Astrocyte of the cerebellum (primary cell): ENCODE data around the gene INPP5F.

Experiments used
- DNase-seq: peaks from one replicate; pipeline ENCODE4 v3.0.0-alpha.2; 2011; ENCODE audit warnings: low read depth
- H3K4me3 ChIP-seq: 2 replicates; pipeline ENCODE4 v1.5.1; 2011; ENCODE audit warnings: mild to moderate bottlenecking, low read depth, low read length, moderate library complexity
- CTCF ChIP-seq: IDR thresholded peaks from 2 replicates; pipeline ENCODE4 v1.5.1; 2012; ENCODE audit warnings: low read length, low read depth, moderate library complexity, mild to moderate bottlenecking; ENCODE audit errors: missing control alignments
- in situ Hi-C: cut with HindIII; loops from 2 replicates; pipeline ENCODE4 v1.10.0; 2017; ENCODE audit warnings: low sequenced_read_pairs

INPP5F gene, protein sequence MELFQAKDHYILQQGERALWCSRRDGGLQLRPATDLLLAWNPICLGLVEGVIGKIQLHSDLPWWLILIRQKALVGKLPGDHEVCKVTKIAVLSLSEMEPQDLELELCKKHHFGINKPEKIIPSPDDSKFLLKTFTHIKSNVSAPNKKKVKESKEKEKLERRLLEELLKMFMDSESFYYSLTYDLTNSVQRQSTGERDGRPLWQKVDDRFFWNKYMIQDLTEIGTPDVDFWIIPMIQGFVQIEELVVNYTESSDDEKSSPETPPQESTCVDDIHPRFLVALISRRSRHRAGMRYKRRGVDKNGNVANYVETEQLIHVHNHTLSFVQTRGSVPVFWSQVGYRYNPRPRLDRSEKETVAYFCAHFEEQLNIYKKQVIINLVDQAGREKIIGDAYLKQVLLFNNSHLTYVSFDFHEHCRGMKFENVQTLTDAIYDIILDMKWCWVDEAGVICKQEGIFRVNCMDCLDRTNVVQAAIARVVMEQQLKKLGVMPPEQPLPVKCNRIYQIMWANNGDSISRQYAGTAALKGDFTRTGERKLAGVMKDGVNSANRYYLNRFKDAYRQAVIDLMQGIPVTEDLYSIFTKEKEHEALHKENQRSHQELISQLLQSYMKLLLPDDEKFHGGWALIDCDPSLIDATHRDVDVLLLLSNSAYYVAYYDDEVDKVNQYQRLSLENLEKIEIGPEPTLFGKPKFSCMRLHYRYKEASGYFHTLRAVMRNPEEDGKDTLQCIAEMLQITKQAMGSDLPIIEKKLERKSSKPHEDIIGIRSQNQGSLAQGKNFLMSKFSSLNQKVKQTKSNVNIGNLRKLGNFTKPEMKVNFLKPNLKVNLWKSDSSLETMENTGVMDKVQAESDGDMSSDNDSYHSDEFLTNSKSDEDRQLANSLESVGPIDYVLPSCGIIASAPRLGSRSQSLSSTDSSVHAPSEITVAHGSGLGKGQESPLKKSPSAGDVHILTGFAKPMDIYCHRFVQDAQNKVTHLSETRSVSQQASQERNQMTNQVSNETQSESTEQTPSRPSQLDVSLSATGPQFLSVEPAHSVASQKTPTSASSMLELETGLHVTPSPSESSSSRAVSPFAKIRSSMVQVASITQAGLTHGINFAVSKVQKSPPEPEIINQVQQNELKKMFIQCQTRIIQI

DNA sequence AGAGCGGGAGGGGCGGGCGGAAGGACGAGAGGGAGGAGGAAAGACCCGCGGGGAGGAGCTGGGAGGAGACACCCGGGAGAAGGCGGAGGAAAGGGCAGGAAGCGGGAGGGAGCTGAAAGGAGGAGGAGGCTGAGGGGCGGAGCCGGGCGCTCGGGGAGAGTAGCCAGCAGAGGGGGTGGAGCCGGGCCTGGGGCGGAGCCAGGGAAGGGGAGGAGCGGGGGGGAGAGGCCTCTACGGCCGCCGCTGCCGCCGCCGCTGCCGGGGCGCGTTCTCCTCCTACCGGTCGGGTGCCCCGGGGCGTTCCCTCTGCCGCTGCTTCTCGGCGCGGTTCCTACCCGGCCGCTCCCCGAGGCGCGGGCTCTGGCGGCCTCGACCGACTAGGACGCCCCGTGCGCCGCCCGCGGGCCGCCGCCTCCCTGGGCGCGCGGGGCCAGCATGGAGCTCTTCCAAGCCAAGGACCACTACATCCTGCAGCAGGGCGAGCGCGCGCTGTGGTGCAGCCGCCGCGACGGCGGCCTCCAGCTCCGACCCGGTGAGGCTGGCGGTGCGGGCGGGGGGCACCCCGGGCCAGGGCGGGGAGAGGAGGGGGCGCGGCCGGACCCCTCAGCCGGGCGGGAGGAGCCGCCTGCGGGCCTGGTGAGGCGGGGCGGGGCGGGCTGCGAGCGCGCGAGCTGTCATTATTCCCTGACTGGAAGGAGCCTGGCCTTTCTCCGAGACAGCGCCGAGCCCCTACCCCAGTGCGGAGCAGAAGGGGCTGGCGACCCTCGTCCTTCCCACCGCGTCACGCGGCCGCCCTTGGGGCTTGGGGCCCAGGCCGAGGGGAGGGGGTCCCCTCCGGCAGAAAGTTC is at the start of gene INPP5F:
Gene INPP5F, plus strand, starts transcription at position 223 of the 848 bp plus-strand sequence. Its CDS starts 213 bp downstream, at position 436.
- peak; percentile 92 for DNase-seq
- TF ChIP-seq CTCF, result peak; percentile 8
- H3K4me3 ChIP-seq, result peak within 1 kb of the TSS; percentile 66
- in situ Hi-C loops, result no loop called here

- in situ Hi-C loops, result no loop called here
- TF ChIP-seq CTCF, result no peak
- no peak overlapping the region for H3K4me3 ChIP-seq
- no peak for DNase-seq
These were observed 48.7 kb upstream of the INPP5F start for GRCh38 chr10:119677126-119677525.

GRCh38 chr10:119677904-119678755 is 47.7 kb upstream of the INPP5F start:
- no peak for TF ChIP-seq CTCF
- no peak for DNase-seq
- no peak overlapping the region for H3K4me3 ChIP-seq
- in situ Hi-C loops, result no loop called here

- no peak for DNase-seq
These were observed 46.4 kb upstream of the INPP5F start for GRCh38 chr10:119679480-119679829.

DNA sequence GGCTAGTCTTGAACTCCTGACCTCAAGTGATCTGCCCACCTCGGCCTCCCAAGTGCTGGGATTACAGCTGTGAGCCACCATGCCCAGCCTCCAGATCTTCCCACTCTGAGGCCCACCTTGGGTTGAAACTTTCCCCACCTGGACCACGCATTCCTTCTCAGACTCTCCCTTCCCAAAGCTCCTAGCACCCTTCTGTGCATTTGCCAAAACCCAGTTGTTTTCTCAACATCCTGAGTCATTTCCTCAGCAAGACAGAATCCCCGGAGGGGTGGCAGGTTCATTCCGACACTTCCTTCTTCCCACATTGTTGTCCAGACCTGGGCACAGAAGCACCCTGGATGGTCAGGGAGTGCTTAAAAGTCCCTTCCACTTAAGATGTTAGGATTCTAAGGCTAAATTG is 45.8 kb upstream of the INPP5F start:
- no peak for TF ChIP-seq CTCF
- in situ Hi-C loops, result no loop called here
- no peak overlapping the region for H3K4me3 ChIP-seq
- DNase-seq, result peak; percentile 27

More at GRCh38 chr10:119679480-119679829, 46.4 kb upstream of the INPP5F start:
- H3K4me3 ChIP-seq, result no peak overlapping the region
- in situ Hi-C loops, result no loop called here
- no peak for TF ChIP-seq CTCF
